ENCODE data around the gene MOG.

Gene MOG

DNA sequence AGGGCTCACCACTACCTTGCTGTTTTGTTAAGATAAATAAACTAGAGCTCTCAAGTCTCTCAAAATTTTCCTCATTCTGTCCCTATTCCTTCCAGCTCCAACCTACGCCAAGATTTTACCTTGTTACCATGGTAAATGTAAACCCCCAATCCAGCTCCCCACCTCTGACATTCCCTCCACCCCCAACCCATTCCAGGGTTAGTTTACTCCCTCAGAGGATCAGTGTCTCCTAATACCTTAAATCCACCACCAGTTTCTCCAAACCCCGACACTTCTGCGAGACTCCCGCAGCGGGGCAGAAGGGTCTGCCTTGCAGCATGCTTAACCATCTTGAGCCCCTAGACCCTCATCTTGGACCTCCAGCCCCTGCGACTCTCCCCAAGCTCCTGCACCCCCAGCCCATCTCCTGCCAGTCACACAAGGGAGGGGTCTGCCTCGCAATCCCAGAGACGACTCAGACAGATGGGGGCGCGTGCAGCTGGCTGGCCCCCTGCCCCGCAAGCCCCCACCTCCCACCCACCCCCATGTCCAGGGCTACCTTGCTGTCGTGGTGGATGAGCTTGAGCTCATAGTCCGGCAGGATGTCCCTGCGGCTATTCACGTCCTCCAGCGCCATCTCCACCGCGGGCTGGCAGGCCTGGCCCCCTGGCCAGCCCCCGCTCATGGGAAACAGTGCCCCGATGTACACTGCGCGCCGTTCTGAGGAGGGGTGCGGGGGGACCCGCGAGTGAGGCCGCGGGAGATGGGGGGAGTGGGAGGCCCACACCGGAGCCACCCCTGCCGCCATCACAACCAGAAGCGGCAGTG is 29.7 kb upstream of the MOG start:
- Histone ChIP-seq H3K27me3 (ENCODE audit: control insufficient read depth in 5 of 5, insufficient read depth in 4 of 5, low read length in 5 of 5) (peaks cover 0 to 11% (median 3%) of the 10 kb centered on the region in 5 donors), H3K36me3 (ENCODE audit: control insufficient read depth in 5 of 5, insufficient read depth in 5 of 5, low read length in 5 of 5) (peaks cover 0 to 20% (median 10%) of the 10 kb centered on the region in 5 donors), H3K9me3 (ENCODE audit: control insufficient read depth in 5 of 5, low read length in 5 of 5) (no peaks in the 10 kb centered on the region), H3K4me3 (ENCODE audit: low read depth in 1 of 5, low read length in 5 of 5) (peak overlapping the region in 4 of 5 donors; percentile 25 to 77 (median 56)), H3K27ac (ENCODE audit: low read depth, low read length) (no peak overlapping the region), H3K4me1 (ENCODE audit: control insufficient read depth in 5 of 5, insufficient read depth in 5 of 5, low read length in 5 of 5) (peaks cover 2 to 27% (median 23%) of the 10 kb centered on the region in 5 donors), H3K9ac (ENCODE audit: low read length in 5 of 5) (peak overlapping the region in 2 of 5 donors; percentile 6 to 12)

DNA sequence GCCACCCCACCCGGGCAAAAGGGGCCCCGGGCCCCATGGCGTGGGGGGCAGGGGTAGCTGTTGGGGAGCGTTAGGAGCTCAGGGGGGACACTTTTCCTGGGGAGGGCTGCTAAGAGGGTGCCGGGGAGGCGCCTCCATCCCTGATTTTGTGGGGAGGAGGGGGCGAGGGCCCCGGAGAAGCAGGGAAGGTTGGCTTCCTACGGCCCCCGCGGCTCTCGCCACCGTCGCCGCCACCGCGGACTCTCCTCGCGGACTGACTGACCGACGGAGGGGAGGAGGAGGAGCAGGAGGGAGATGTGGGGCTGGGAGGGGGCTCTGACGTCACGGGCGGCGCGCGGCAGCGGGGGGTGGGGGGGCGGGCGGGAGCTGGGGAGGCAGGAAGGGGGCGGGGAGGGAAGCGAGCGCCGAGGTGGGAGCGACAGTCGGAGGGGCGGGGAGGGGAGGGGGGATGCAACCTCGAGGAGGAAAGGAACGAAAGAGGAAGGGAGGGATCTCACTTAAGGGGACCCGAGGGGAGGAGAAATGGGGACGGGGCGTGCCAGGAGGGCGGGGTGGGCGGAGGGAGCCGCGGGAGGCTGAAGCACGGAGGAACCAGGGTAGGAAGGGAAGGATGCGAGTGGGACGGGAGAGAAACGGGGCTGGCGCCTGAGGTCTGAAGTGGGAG is 29.0 kb upstream of the MOG start:
- H3K36me3 ChIP-seq (ENCODE audit: control insufficient read depth in 5 of 5, insufficient read depth in 5 of 5, low read length in 5 of 5) = peaks cover 0 to 13% (median 10%) of the 10 kb centered on the region in 5 donors
- no peaks in the 10 kb centered on the region for H3K9me3 ChIP-seq (ENCODE audit: control insufficient read depth in 5 of 5, low read length in 5 of 5)
- H3K27me3 ChIP-seq (ENCODE audit: control insufficient read depth in 5 of 5, insufficient read depth in 4 of 5, low read length in 5 of 5) = peaks cover 0 to 11% (median 3%) of the 10 kb centered on the region in 5 donors
- H3K4me1 ChIP-seq (ENCODE audit: control insufficient read depth in 5 of 5, insufficient read depth in 5 of 5, low read length in 5 of 5) = peaks cover 2 to 30% (median 26%) of the 10 kb centered on the region in 5 donors
- no peak overlapping the region for H3K27ac ChIP-seq (ENCODE audit: low read depth, low read length)
- peak overlapping the region; percentile 67 to 87 (median 76) for H3K4me3 ChIP-seq (ENCODE audit: low read depth in 1 of 5, low read length in 5 of 5)
- H3K9ac ChIP-seq (ENCODE audit: low read length in 5 of 5) = peak overlapping the region in 3 of 5 donors; percentile 12 to 68 (median 60)

DNA sequence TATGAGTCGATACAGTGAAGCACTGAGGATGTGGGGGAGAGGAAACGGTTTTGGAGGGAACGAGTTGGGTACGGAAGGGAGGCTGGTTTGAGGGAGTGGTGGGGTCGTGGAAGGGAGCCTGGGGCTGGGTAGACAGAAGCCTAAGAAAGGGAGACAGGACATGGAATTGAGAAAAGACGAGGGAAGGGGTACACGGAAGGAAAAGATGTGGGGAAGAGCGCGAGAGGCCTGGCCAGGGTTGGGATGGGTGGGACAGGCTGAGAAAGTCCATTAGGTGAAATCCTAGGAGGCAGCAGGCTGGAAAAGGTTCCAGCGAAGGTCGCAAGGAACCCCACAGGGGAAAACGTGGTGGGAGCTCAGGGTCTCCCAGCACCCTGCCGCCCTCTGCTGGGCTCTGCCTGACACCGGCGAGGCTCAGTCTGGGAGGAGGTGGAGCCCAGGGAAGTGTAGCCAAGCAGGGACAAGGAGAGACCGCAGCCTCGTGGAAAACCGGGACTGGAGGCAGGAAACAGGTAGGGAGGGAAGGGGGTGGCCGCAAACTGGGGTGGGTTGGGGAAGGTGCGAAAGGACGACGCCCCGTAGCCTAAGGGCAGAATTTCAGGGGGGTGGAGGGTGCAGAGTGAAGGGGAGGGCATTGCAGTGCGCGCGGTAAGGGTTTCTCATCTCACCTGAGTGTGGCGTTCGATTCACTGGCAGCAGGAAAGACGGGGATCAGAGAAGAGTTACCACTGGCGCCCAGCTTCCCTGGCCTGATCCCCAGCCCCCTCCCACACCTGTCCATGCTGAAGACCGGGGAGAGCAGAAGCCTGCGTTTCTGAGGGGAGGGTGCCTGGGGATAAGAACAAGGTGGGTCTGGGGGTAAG is 28.2 kb upstream of the MOG start:
- Histone ChIP-seq H3K9ac (ENCODE audit: low read length in 5 of 5) (peak overlapping the region in 2 of 5 donors; percentile 60 to 68), H3K9me3 (ENCODE audit: control insufficient read depth in 5 of 5, low read length in 5 of 5) (no peaks in the 10 kb centered on the region), H3K4me1 (ENCODE audit: control insufficient read depth in 5 of 5, insufficient read depth in 5 of 5, low read length in 5 of 5) (peaks cover 4 to 35% (median 31%) of the 10 kb centered on the region in 5 donors), H3K27ac (ENCODE audit: low read depth, low read length) (no peak overlapping the region), H3K36me3 (ENCODE audit: control insufficient read depth in 5 of 5, insufficient read depth in 5 of 5, low read length in 5 of 5) (peaks cover 0 to 5% (median 3%) of the 10 kb centered on the region in 5 donors), H3K4me3 (ENCODE audit: low read depth in 1 of 5, low read length in 5 of 5) (peak overlapping the region; percentile 67 to 87 (median 76)), H3K27me3 (ENCODE audit: control insufficient read depth in 5 of 5, insufficient read depth in 4 of 5, low read length in 5 of 5) (peaks cover 0 to 11% (median 3%) of the 10 kb centered on the region in 5 donors)

DNA sequence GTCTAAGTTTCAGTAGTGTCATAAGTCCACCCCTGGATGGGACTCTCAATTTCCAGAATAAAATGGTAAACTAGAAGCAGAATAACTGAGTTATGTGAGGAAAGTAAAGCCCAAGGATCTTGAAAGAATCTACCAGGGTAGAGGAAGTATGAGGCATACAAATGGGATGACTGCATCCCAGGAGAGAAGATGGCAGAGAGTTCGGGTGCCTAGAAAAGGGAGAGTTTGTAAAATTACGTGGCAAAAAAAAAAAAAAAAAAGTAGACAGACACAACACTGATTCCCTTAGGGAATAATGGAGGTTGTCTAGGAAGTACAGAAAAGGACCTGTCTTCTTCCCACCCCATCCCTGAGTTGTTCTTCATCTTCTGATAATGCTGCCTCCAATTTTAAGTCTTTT is 27.3 kb upstream of the MOG start:
- Histone ChIP-seq H3K9me3 (ENCODE audit: control insufficient read depth in 5 of 5, low read length in 5 of 5) (no peaks in the 10 kb centered on the region), H3K27me3 (ENCODE audit: control insufficient read depth in 5 of 5, insufficient read depth in 4 of 5, low read length in 5 of 5) (peaks cover 0 to 11% (median 3%) of the 10 kb centered on the region in 5 donors), H3K4me1 (ENCODE audit: control insufficient read depth in 5 of 5, insufficient read depth in 5 of 5, low read length in 5 of 5) (peaks cover 4 to 43% (median 34%) of the 10 kb centered on the region in 5 donors), H3K36me3 (ENCODE audit: control insufficient read depth in 5 of 5, insufficient read depth in 5 of 5, low read length in 5 of 5) (no peaks in the 10 kb centered on the region), H3K4me3 (ENCODE audit: low read depth in 1 of 5, low read length in 5 of 5) (no peak overlapping the region), H3K9ac (ENCODE audit: low read length in 5 of 5) (no peak overlapping the region), H3K27ac (ENCODE audit: low read depth, low read length) (no peak overlapping the region)

DNA sequence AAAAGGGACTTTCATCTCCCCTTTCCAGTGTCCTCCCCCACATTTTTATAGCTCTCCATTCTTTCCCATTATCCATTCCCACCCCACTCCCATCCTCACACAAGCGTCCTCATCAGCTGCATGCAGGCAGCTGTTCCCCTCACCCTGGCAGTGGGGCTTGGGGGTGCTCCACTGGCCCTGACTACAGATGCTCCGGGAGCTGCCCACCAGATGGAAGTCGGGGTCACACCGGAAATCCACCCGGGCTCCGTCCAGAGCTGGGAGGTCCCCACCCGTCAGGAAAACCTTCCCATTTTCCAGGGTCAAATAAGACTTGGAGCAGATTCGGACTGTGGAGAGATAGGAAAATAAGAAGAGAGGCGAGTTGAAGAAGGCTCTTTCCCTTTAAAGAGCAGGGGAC is 26.6 kb upstream of the MOG start:
- H3K9me3 ChIP-seq (ENCODE audit: control insufficient read depth in 5 of 5, low read length in 5 of 5) = no peaks in the 10 kb centered on the region
- H3K27ac ChIP-seq (ENCODE audit: low read depth, low read length) = no peak overlapping the region
- peaks cover 4 to 43% (median 34%) of the 10 kb centered on the region in 5 donors for H3K4me1 ChIP-seq (ENCODE audit: control insufficient read depth in 5 of 5, insufficient read depth in 5 of 5, low read length in 5 of 5)
- no peaks in the 10 kb centered on the region for H3K36me3 ChIP-seq (ENCODE audit: control insufficient read depth in 5 of 5, insufficient read depth in 5 of 5, low read length in 5 of 5)
- H3K4me3 ChIP-seq (ENCODE audit: low read depth in 1 of 5, low read length in 5 of 5) = no peak overlapping the region
- H3K27me3 ChIP-seq (ENCODE audit: control insufficient read depth in 5 of 5, insufficient read depth in 4 of 5, low read length in 5 of 5) = peaks cover 0 to 11% (median 3%) of the 10 kb centered on the region in 5 donors
- no peak overlapping the region for H3K9ac ChIP-seq (ENCODE audit: low read length in 5 of 5)

DNA sequence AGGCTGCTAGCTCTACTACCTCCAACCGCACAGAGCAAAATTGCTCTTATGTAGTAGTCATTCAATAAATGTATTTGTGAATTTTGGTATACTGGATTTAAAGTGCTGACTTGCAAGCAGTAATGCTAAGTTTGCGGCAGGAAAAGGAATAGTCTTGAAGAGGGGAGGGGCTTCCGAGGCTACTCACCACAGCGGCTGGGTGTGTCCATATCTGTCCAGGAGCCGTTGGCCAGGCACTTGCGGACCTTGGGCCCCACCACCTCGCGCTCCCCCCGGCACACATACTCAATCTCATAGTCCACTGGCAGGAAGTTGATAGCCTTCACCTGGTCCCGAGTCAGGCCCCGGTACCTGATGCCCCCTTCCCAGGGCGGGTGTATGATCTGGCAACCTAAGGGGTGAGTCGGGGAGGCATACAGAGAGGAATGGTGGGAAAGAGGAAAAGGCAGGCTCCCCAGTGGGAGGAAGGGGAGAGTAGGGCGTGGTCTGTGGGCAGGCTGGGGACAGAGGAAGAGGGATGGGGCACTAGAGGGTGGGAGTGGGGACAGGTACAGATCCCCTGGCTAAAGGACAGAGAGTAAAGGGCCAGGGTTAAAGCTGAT is 25.6 kb upstream of the MOG start:
- Histone ChIP-seq H3K4me3 (ENCODE audit: low read depth in 1 of 5, low read length in 5 of 5) (no peak overlapping the region), H3K27ac (ENCODE audit: low read depth, low read length) (no peak overlapping the region), H3K9me3 (ENCODE audit: control insufficient read depth in 5 of 5, low read length in 5 of 5) (no peaks in the 10 kb centered on the region), H3K9ac (ENCODE audit: low read length in 5 of 5) (no peak overlapping the region), H3K4me1 (ENCODE audit: control insufficient read depth in 5 of 5, insufficient read depth in 5 of 5, low read length in 5 of 5) (peaks cover 4 to 43% (median 34%) of the 10 kb centered on the region in 5 donors), H3K27me3 (ENCODE audit: control insufficient read depth in 5 of 5, insufficient read depth in 4 of 5, low read length in 5 of 5) (peaks cover 0 to 11% (median 3%) of the 10 kb centered on the region in 5 donors), H3K36me3 (ENCODE audit: control insufficient read depth in 5 of 5, insufficient read depth in 5 of 5, low read length in 5 of 5) (no peaks in the 10 kb centered on the region)

DNA sequence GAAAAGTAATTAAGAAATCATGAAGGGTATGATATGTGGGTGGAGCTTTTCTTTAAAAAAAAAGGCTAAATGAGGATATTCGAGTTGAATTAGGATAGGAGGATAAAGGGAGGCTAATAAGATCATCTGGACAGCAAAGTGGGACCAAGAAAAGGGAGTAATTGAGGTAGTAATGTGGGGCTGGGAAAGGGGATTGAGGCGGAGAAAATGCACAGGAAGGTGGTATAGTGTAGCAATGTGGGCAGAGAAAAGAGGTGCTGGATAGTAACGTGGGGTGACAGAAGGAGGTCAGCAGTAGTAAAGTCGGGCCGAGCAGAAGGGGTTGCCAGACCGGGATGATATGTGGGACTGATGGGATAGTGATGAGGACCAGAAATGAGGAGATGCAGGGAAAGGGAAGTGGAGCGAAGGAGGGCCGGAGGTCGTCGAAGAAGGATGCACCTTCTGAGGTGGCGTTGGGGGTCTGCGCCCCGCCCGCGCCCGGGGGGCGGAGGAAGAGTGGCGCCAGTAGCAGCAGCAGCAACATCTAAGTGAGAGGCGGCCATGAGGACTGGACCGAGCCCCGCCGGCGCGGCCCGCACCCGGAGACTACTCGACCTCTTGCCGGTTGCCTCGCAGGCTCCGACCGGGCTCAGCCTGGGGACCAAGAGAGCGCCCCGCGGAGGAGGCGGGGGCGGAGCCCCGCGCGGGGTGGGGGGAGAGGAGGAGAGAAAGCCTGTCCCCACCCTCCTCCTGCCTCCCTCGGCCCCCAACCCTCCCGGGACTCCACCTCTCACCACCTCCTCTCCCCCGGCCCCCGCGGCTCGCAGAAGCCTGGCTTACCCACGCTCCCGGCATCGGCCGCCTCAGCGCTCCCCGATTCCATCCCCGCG is 24.8 kb upstream of the MOG start:
- H3K4me3 ChIP-seq (ENCODE audit: low read depth in 1 of 5, low read length in 5 of 5) = peak overlapping the region; percentile 41 to 76 (median 63)
- peaks cover 0 to 11% (median 3%) of the 10 kb centered on the region in 5 donors for H3K27me3 ChIP-seq (ENCODE audit: control insufficient read depth in 5 of 5, insufficient read depth in 4 of 5, low read length in 5 of 5)
- peak overlapping the region in 4 of 5 donors; percentile 40 to 68 (median 56) for H3K9ac ChIP-seq (ENCODE audit: low read length in 5 of 5)
- no peaks in the 10 kb centered on the region for H3K36me3 ChIP-seq (ENCODE audit: control insufficient read depth in 5 of 5, insufficient read depth in 5 of 5, low read length in 5 of 5)
- H3K27ac ChIP-seq (ENCODE audit: low read depth, low read length) = no peak overlapping the region
- H3K9me3 ChIP-seq (ENCODE audit: control insufficient read depth in 5 of 5, low read length in 5 of 5) = no peaks in the 10 kb centered on the region
- H3K4me1 ChIP-seq (ENCODE audit: control insufficient read depth in 5 of 5, insufficient read depth in 5 of 5, low read length in 5 of 5) = peaks cover 4 to 43% (median 34%) of the 10 kb centered on the region in 5 donors

DNA sequence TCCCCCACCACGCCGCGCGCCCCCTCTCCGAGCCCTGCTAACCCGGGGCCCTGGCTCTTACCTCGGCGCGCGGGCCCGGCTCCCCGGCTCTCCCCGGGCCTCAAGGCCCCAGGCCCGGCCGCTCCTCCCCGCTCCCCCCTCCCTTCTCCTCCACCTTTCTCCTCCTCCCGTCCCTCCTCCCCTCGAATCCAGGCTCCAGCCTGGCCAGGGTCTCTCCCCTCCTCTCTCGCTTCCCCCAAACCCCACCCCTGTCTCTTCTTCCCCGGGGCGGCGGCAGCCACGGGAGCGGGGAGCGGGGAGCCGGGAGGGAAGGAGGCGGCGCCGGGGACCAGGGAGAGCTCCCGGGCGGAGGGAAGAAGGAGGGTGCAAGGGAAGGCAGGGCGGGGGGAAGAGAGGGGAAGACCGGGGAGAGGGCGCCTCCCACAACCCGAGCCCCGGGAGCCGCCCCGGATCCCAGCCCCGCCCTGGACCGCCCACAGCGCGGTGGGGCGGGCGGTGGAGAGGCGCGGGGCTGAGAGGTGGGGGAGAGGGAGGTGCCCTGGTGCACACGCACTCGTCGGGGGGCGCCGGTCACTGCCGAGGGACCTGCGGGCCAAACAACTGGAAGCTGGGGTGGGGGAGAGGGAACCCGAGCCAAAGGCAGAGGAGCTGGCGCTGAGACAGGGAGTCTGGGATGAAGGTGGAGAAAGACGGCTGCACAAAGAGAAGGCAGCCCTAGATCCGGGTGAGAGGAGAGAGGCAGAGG is 23.9 kb upstream of the MOG start, which contains the start of gene GABBR1:
Gene GABBR1 (minus strand): TSS at position 395 of the 745 bp plus-strand sequence. CDS start 798 bp downstream, outside the sequence.
- peak within 1 kb of the TSS; percentile 61 to 82 (median 72) for H3K4me3 ChIP-seq (ENCODE audit: low read depth in 1 of 5, low read length in 5 of 5)
- H3K36me3 ChIP-seq (ENCODE audit: control insufficient read depth in 5 of 5, insufficient read depth in 5 of 5, low read length in 5 of 5) = no peaks in the 10 kb centered on the region
- H3K9ac ChIP-seq (ENCODE audit: low read length in 5 of 5) = peak within 1 kb of the TSS in 4 of 5 donors; percentile 40 to 71 (median 56)
- peaks cover 0 to 11% (median 3%) of the 10 kb centered on the region in 5 donors for H3K27me3 ChIP-seq (ENCODE audit: control insufficient read depth in 5 of 5, insufficient read depth in 4 of 5, low read length in 5 of 5)
- H3K4me1 ChIP-seq (ENCODE audit: control insufficient read depth in 5 of 5, insufficient read depth in 5 of 5, low read length in 5 of 5) = peaks cover 4 to 37% (median 30%) of the 10 kb centered on the region in 5 donors
- H3K9me3 ChIP-seq (ENCODE audit: control insufficient read depth in 5 of 5, low read length in 5 of 5) = no peaks in the 10 kb centered on the region
- no peak within 1 kb of the TSS for H3K27ac ChIP-seq (ENCODE audit: low read depth, low read length)

All from subcutaneous abdominal adipose tissue (tissue), 5 donors.